Endothelial cell of umbilical vein (primary cell): ENCODE results near the gene PABPC1L. TPM values are rescaled to one million over a fixed set of nuclear protein-coding genes. Genes with fewer than 3 reads are reported as not detected.
A peak's percentile ranks its signal among the peaks of the same experiment; 100 is the strongest.

Experiments used
- BruUV-seq: library from RNA; stranded (reverse); fragments of 400-500 nt; replicated peaks from 2 replicates; lab custom pipeline; 2021; lab: Mats Ljungman, UMichigan
- CTCF ChIA-PET: fragments of 300-600, 350-600 bp; sonication (Branson Sonifier 250); formaldehyde crosslinking; loops from one replicate; lab custom pipeline; 2021; ENCODE audit warnings: antibody characterized with exemption, inconsistent platforms; lab: Charles Lee
- POLR2A ChIA-PET: fragments of 300-600, 350-600 bp; sonication (Branson Sonifier 250); formaldehyde crosslinking; loops from one replicate; lab custom pipeline; 2021; ENCODE audit warnings: antibody characterized with exemption, inconsistent platforms; lab: Charles Lee
- DNase-seq: peaks from one replicate; pipeline ENCODE4 v3.0.0-alpha.2; 2011; ENCODE audit warnings: low read depth, low spot score
- FAIRE-seq: peaks from 2 replicates; lab custom pipeline; 2011; peaks lifted over from hg19 to GRCh38; lab: Jason Lieb, UNC
- H2AFZ ChIP-seq: 2 replicates; pipeline ENCODE4 v1.6.0; 2012; ENCODE audit warnings: low read depth, low read length, control low read depth, inconsistent platforms
- H3K27ac ChIP-seq: 2 replicates; pipeline ENCODE4 v1.5.1; 2011; ENCODE audit warnings: low read depth, mild to moderate bottlenecking, control low read depth, low read length, moderate library complexity; ENCODE audit not compliant: insufficient read depth
- H3K27me3 ChIP-seq, 2 experiments: 2 replicates each; pipeline versions ENCODE4 v1.6.0 to v1.6.1; 2011; ENCODE audit warnings: low read length in 2 of 2, mixed read lengths in 1 of 2; ENCODE audit not compliant: control insufficient read depth in 2 of 2, insufficient read depth in 2 of 2
- H3K36me3 ChIP-seq, 2 experiments: 2 replicates in 1 of 2; 3 replicates in 1 of 2; pipeline ENCODE4 v1.5.1; 2011; ENCODE audit warnings: low read length in 2 of 2, mild to moderate bottlenecking in 1 of 2, moderate library complexity in 1 of 2; ENCODE audit not compliant: control insufficient read depth in 2 of 2, insufficient read depth in 2 of 2; ENCODE audit errors: extremely low read depth in 1 of 2
- H3K4me1 ChIP-seq: 3 replicates; pipeline ENCODE4 v1.5.1; 2011; ENCODE audit warnings: mild to moderate bottlenecking, low read length; ENCODE audit not compliant: control insufficient read depth, insufficient read depth; ENCODE audit errors: extremely low read depth
- H3K4me2 ChIP-seq: 2 replicates; pipeline ENCODE4 v1.6.1; 2011; ENCODE audit warnings: low read length, control low read depth, mixed read lengths; ENCODE audit not compliant: insufficient read depth
- H3K4me3 ChIP-seq, 3 experiments: fragments of 200-600 bp in 1 of 3; sonication (generic), shearing (Covaris generic) in 1 of 3; replicated peaks in 1 of 3; 2 replicates each; pipeline ENCODE4 v1.5.1; 2011 to 2016; ENCODE audit warnings: control low read depth in 3 of 3, low read length in 3 of 3, mild to moderate bottlenecking in 2 of 3, inconsistent platforms in 1 of 3, low read depth in 1 of 3, moderate library complexity in 1 of 3; ENCODE audit not compliant: insufficient read depth in 1 of 3
- H3K79me2 ChIP-seq: 2 replicates; pipeline ENCODE4 v1.6.0; 2012; ENCODE audit warnings: low read length, inconsistent platforms; ENCODE audit not compliant: control insufficient read depth, insufficient read depth
- H3K9ac ChIP-seq: replicated peaks from 2 replicates; pipeline ENCODE3; 2011; ENCODE audit warnings: low read length, control low read depth; ENCODE audit not compliant: insufficient read depth; ENCODE audit errors: extremely low read depth
- H3K9me1 ChIP-seq: replicated peaks from 3 replicates; pipeline ENCODE4 v1.6.0; 2011; ENCODE audit warnings: mild to moderate bottlenecking, low read length; ENCODE audit not compliant: control insufficient read depth, insufficient read depth; ENCODE audit errors: extremely low read depth
- H3K9me3 ChIP-seq: replicated peaks from 2 replicates; pipeline ENCODE4 v1.5.1; 2012; ENCODE audit warnings: low read length, inconsistent platforms; ENCODE audit not compliant: control insufficient read depth, insufficient read depth
- H4K20me1 ChIP-seq: replicated peaks from 2 replicates; pipeline ENCODE3; 2011; ENCODE audit warnings: mild to moderate bottlenecking, low read length; ENCODE audit not compliant: control insufficient read depth, insufficient read depth; ENCODE audit errors: extremely low read depth
- EZH2 ChIP-seq: IDR thresholded peaks from 2 replicates; pipeline ENCODE4 v1.6.1; 2012; ENCODE audit warnings: borderline replicate concordance, low read depth, mild to moderate bottlenecking, moderate library complexity, low read length, inconsistent platforms; ENCODE audit not compliant: severe bottlenecking
- FOS ChIP-seq: IDR thresholded peaks from 2 replicates; pipeline ENCODE4 v1.6.1; 2011; ENCODE audit warnings: mild to moderate bottlenecking, low read length, moderate library complexity, borderline replicate concordance; ENCODE audit not compliant: insufficient read depth
- GATA2 ChIP-seq: IDR thresholded peaks from 2 replicates; pipeline ENCODE4 v1.7.0; 2011; ENCODE audit warnings: low read depth, mild to moderate bottlenecking, moderate library complexity, mixed read lengths, low read length; ENCODE audit not compliant: insufficient read length, insufficient read depth
- JUN ChIP-seq: IDR thresholded peaks from 2 replicates; pipeline ENCODE4 v1.6.1; 2011; ENCODE audit warnings: borderline replicate concordance, low read depth; ENCODE audit not compliant: insufficient read length, insufficient read depth
- MAX ChIP-seq: IDR thresholded peaks from 2 replicates; pipeline ENCODE4 v1.6.1; 2011; ENCODE audit not compliant: insufficient read depth, insufficient read length
- MYC ChIP-seq: IDR thresholded peaks from one replicate; pipeline ENCODE4 v1.6.1; 2011; ENCODE audit warnings: mild to moderate bottlenecking, low read depth, low read length
- POLR2A ChIP-seq: IDR thresholded peaks from 2 replicates; pipeline ENCODE4 v1.6.1; 2012; ENCODE audit warnings: low read depth, mild to moderate bottlenecking, control low read depth, low read length
- POLR2AphosphoS5 ChIP-seq: IDR thresholded peaks from 2 replicates; pipeline ENCODE4 v1.6.1; 2012; ENCODE audit warnings: low read depth, mild to moderate bottlenecking, control low read depth, low read length, moderate library complexity; ENCODE audit not compliant: insufficient read depth
- dilution Hi-C: fragments of 300-500 bp; cut with MboI; formaldehyde crosslinking; loops from one replicate; pipeline ENCODE4 v1.15.0; 2019; ENCODE audit warnings: low sequenced_read_pairs; ENCODE audit not compliant: extremely low pct_ligation_motif_present
- intact Hi-C: fragments of 100-400 bp; cut with micrococcal nuclease; formaldehyde crosslinking; loops from one replicate; pipeline ENCODE4 v1.10.0; 2022
- polyA plus RNA-seq, 4 experiments: library from polyadenylated mRNA; depleted of rRNA in 3 of 4; stranded (reverse) in 3 of 4; unstranded in 1 of 4; fragments of >200 nt; gene quantifications; 2 replicates each; pipeline versions ENCODE4 v1.2.1 to v1.2.3, GENCODE V29; 2011 to 2012; ENCODE audit warnings: missing spikeins in 1 of 4
- total RNA-seq: library from RNA; stranded (reverse); gene quantifications from 2 replicates; pipeline ENCODE4 v1.2.3, GENCODE V29; 2021
- TF ChIP-seq, protein P1 (sequence below), 2 donors: IDR thresholded peaks; 1 replicate in 1 of 2; 2 replicates in 1 of 2; pipeline ENCODE4 v1.5.1; 2011; ENCODE audit warnings: low read length in 2 of 2, mild to moderate bottlenecking in 2 of 2, moderate library complexity in 2 of 2, control low read depth in 1 of 2, inconsistent platforms in 1 of 2, low read depth in 1 of 2; ENCODE audit not compliant: insufficient read depth in 1 of 2; ENCODE audit errors: extremely low read depth in 1 of 2

Gene PABPC1L
- total and polyA plus RNA-seq, 2 donors (not counting 3 experiments of a cell fraction or from before 2014, with no cell fraction given): 7.8 to 12.6 TPM

DNA sequence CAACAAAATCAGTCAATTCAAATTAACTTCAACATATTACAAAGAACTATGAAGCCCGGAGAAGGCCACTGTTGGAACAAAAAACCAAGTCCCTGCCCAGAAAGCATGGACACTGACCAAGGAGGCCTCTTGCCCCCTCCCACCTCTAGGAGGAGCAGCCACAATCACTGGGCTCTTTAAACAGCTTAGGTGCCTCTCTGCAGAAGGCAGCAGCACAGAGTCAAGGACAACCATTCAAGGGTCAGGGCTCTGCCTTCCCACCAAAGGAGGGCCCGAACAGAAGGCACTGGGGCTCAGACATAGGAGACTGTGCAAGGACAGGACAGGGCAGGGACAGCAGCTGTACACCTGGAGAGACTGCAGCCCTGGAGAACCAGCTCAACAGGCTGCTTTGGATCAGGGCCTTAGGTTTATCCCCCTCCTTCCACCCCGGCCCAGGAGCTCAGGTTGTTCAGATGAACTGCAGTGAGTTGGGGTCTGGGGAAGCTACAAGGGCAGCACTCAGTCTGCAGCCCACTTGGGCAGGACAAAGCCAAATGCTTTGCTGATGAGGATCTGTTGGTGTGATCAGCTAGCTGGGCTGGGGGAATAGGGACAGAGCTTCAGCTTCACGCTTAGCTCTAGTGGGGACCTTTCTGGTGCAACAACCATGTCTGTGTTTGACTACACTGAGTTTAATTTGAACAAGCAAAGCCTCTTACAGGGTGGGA, 32.6 kb downstream of the PABPC1L start:
- ChIA-PET POLR2A (no interaction called here), CTCF (interaction anchor here (1.2 to 1.5 kb wide), 2 partner anchors 10 to 54 kb away, joined by 4 to 7 read pairs; no protein-coding TSS in a partner anchor)
- Histone ChIP-seq H3K27me3 (no peaks in the 10 kb centered on the region), H3K9me1 (no peaks in the 10 kb centered on the region), H3K79me2 (peaks cover 2% of the 10 kb centered on the region), H3K36me3 (peaks cover 16 to 29% of the 10 kb centered on the region in 2 experiments), H2AFZ (no peak overlapping the region), H3K9me3 (no peaks in the 10 kb centered on the region), H3K27ac (no peak overlapping the region), H4K20me1 (no peaks in the 10 kb centered on the region), H3K4me3 (no peak overlapping the region), H3K4me1 (peaks cover 12% of the 10 kb centered on the region), H3K4me2 (no peak overlapping the region), H3K9ac (no peak overlapping the region)
- dilution Hi-C loops (no loop called here), intact Hi-C loops (no loop called here)
- TSS peak; percentile 59 for BruUV-seq
- no peak for TF ChIP-seq POLR2AphosphoS5
- TF ChIP-seq, protein P1, sequence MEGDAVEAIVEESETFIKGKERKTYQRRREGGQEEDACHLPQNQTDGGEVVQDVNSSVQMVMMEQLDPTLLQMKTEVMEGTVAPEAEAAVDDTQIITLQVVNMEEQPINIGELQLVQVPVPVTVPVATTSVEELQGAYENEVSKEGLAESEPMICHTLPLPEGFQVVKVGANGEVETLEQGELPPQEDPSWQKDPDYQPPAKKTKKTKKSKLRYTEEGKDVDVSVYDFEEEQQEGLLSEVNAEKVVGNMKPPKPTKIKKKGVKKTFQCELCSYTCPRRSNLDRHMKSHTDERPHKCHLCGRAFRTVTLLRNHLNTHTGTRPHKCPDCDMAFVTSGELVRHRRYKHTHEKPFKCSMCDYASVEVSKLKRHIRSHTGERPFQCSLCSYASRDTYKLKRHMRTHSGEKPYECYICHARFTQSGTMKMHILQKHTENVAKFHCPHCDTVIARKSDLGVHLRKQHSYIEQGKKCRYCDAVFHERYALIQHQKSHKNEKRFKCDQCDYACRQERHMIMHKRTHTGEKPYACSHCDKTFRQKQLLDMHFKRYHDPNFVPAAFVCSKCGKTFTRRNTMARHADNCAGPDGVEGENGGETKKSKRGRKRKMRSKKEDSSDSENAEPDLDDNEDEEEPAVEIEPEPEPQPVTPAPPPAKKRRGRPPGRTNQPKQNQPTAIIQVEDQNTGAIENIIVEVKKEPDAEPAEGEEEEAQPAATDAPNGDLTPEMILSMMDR (IDR thresholded peaks at IDR 0.05; ENCODE audit: extremely low read depth in 1 of 2, insufficient read depth in 1 of 2, low read depth in 1 of 2, low read length in 2 of 2): no peak
- TF ChIP-seq JUN: no peak
- TF ChIP-seq GATA2: no peak
- no peak for TF ChIP-seq EZH2
- no peak for TF ChIP-seq FOS
- TF ChIP-seq MAX: no peak
- TF ChIP-seq POLR2A: no peak
- TF ChIP-seq MYC: no peak
- FAIRE-seq (no peak), DNase-seq (no peak)
